Uterus (tissue), 2 donors: ENCODE results near the gene PDLIM7.

ENCODE experiments used
- POLR2A ChIP-seq, 2 donors: fragments of 450-650 bp; IDR thresholded peaks; one replicate each; pipeline ENCODE4 v1.6.1; 2016; ENCODE audit warnings: antibody characterized with exemption in 2 of 2, mild to moderate bottlenecking in 1 of 2, moderate library complexity in 1 of 2
- TF ChIP-seq, protein P1 (sequence below), 4 experiments: fragments of 200-600 bp in 2 of 4; fragments of 450-650 bp in 2 of 4; sonication (generic) in 2 of 4; IDR thresholded peaks; one replicate each; pipeline ENCODE4 v1.5.1; 2016 to 2019; ENCODE audit warnings: antibody characterized with exemption in 4 of 4, mild to moderate bottlenecking in 2 of 4, moderate library complexity in 1 of 4

DNA sequence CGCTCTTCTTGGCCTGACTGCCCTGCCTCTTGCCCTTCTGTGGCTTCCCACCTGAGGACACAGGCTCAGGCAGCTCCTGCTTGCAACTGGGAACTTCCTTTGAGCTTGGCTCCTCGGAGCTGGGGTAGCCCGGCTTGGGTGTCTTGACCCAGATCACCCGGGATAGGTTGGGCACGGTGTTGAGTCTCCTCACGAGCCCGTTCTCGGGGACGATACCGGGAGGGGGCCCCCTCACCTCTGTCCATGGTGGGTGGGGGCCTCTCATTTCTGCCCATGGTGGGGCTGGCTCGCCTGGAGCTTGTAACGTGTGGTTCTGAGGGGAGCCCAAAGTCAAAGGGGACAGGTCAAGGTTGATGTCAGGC lies 27.1 kb upstream of the PDLIM7 start:
- TF ChIP-seq, protein P1, sequence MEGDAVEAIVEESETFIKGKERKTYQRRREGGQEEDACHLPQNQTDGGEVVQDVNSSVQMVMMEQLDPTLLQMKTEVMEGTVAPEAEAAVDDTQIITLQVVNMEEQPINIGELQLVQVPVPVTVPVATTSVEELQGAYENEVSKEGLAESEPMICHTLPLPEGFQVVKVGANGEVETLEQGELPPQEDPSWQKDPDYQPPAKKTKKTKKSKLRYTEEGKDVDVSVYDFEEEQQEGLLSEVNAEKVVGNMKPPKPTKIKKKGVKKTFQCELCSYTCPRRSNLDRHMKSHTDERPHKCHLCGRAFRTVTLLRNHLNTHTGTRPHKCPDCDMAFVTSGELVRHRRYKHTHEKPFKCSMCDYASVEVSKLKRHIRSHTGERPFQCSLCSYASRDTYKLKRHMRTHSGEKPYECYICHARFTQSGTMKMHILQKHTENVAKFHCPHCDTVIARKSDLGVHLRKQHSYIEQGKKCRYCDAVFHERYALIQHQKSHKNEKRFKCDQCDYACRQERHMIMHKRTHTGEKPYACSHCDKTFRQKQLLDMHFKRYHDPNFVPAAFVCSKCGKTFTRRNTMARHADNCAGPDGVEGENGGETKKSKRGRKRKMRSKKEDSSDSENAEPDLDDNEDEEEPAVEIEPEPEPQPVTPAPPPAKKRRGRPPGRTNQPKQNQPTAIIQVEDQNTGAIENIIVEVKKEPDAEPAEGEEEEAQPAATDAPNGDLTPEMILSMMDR (IDR thresholded peaks at IDR 0.05): no peak
- TF ChIP-seq POLR2A (IDR thresholded peaks at IDR 0.05): no peak
